Thyroid gland (tissue), 4 donors: ENCODE measurements around the gene UBL3.

Experiments
- POLR2A ChIP-seq, 2 donors: fragments of 450-650 bp; IDR thresholded peaks; one replicate each; pipeline ENCODE4 v1.6.1; 2017; ENCODE audit warnings: antibody characterized with exemption in 2 of 2, mild to moderate bottlenecking in 2 of 2, moderate library complexity in 1 of 2
- TF ChIP-seq, protein P1 (sequence below), 6 experiments: fragments of 200-600 bp in 3 of 6; fragments of 450-650 bp in 3 of 6; sonication (generic) in 3 of 6; IDR thresholded peaks; one replicate each; pipeline ENCODE4 v1.5.1; 2016 to 2019; ENCODE audit warnings: antibody characterized with exemption in 6 of 6, mild to moderate bottlenecking in 2 of 6, inconsistent platforms in 1 of 6, moderate library complexity in 1 of 6

DNA sequence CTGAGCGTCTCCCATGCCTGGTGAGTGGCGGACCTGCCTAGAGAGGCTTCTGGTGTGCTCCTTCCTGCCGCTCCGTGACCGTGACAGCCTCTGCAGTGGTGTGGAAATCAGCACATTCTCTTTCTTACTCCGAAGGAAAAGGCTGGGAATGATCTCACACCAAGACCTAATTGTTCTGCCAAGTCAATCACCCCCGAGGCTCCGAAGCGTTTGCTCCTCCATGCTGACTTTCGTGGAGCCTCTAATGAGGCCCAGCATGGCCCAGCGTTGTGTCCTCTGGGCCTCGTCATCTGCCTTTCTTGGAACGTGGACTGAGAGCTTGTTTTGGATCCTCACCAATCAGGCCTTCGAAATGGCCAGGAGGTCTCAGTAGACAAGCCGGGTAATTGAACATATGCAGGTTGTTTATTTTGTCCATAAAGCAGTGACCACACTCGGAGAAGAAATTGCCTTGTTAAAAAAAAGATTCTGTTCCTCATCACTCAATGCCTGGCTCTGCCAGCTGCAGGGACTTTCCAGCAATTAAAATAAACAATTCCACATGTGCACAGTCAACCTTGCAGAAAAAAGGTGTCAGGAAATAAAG, 107.1 kb downstream of the UBL3 start:
- TF ChIP-seq, protein P1, sequence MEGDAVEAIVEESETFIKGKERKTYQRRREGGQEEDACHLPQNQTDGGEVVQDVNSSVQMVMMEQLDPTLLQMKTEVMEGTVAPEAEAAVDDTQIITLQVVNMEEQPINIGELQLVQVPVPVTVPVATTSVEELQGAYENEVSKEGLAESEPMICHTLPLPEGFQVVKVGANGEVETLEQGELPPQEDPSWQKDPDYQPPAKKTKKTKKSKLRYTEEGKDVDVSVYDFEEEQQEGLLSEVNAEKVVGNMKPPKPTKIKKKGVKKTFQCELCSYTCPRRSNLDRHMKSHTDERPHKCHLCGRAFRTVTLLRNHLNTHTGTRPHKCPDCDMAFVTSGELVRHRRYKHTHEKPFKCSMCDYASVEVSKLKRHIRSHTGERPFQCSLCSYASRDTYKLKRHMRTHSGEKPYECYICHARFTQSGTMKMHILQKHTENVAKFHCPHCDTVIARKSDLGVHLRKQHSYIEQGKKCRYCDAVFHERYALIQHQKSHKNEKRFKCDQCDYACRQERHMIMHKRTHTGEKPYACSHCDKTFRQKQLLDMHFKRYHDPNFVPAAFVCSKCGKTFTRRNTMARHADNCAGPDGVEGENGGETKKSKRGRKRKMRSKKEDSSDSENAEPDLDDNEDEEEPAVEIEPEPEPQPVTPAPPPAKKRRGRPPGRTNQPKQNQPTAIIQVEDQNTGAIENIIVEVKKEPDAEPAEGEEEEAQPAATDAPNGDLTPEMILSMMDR (IDR thresholded peaks at IDR 0.05): no peak
- TF ChIP-seq POLR2A (IDR thresholded peaks at IDR 0.05): no peak
